NCI-H2171 treated with DMSO at 0.1 percent for 48 hours (cell line): ENCODE data around the gene KAT6B.

ENCODE experiments used
- DNase-seq: peaks from one replicate; lab custom pipeline; 2025; lab: John Stamatoyannopoulos, UW

KAT6B gene

GRCh38 chr10:75068523-75068922, 242.1 kb downstream of the KAT6B start:
- DNase-seq = no peak

GRCh38 chr10:75070476-75070875, 244.1 kb downstream of the KAT6B start:
- no peak for DNase-seq

- no peak for DNase-seq
Measured at GRCh38 chr10:75070961-75071428, 244.6 kb downstream of the KAT6B start.

GRCh38 chr10:75071756-75072155, 245.4 kb downstream of the KAT6B start:
- no peak for DNase-seq

- DNase-seq = no peak
Measured at GRCh38 chr10:75072727-75073126, 246.3 kb downstream of the KAT6B start.

GRCh38 chr10:75073442-75073841, 247.0 kb downstream of the KAT6B start:
- no peak for DNase-seq

- DNase-seq = no peak
Measured at GRCh38 chr10:75074711-75075445, 248.5 kb downstream of the KAT6B start.

GRCh38 chr10:75076348-75076747, 249.9 kb downstream of the KAT6B start:
- no peak for DNase-seq

GRCh38 chr10:75079436-75080083, 253.2 kb downstream of the KAT6B start:
- peak; percentile 10 for DNase-seq

GRCh38 chr10:75080554-75080953, 254.2 kb downstream of the KAT6B start:
- no peak for DNase-seq

GRCh38 chr10:75081379-75081778, 255.0 kb downstream of the KAT6B start:
- no peak for DNase-seq
